Activated T-cell treated with anti-CD3 and anti-CD28 coated beads, Interleukin-2, amount 50 U/mL, for 48 hours (primary cell): ENCODE measurements around the gene ZSWIM8.

Experiments used
- DNase-seq, 2 experiments: peaks; one replicate each; pipeline ENCODE4 v3.0.0-alpha.2; 2020

Gene ZSWIM8

DNA sequence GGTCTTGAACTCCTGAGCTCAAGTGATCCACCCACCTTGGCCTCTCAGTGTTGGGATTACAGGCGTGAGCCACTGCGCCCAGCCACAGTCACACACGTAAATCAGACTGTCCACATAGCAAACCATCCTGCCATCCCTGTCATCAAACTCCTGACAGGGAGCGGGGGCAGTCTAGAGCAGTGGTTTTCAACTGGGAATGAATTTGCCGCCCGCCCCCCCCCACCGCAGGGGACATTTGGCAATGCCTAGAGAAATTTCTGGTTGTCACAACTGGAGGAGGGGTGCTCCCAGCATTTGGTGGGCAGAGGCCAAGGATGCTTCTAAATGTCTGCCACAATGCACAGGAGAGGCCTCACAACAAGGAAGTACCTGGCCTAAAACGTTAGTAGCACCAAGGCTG, 64.8 kb downstream of the ZSWIM8 start:
- no peak for DNase-seq

GRCh38 chr10:73850863-73851461, 65.6 kb downstream of the ZSWIM8 start:
- DNase-seq: no peak
